Raji (cell line): ENCODE results near the gene DCBLD2.

Experiments used
- POLR2A ChIP-seq: IDR thresholded peaks from 2 replicates; pipeline ENCODE4 v1.6.1; 2011; ENCODE audit warnings: low read depth, low read length, control low read depth; ENCODE audit not compliant: insufficient read depth

DCBLD2 gene

GRCh38 chr3:98750276-98750919 lies 151.1 kb downstream of the DCBLD2 start:
- no peak for TF ChIP-seq POLR2A

- no peak for TF ChIP-seq POLR2A
Measured at GRCh38 chr3:98746882-98747281, 154.6 kb downstream of the DCBLD2 start.

GRCh38 chr3:98746122-98746521 lies 155.4 kb downstream of the DCBLD2 start:
- no peak for TF ChIP-seq POLR2A
